GM18873 (cell line): ENCODE data around the gene DOCK4.
"Not testable (repeated sequence)": the region's sequence is repeated elsewhere in the genome, so short reads cannot be mapped to it uniquely, and the experiment has no call there.

ENCODE experiments used
- ATAC-seq: cut with Tn5 transposase; IDR thresholded peaks from one replicate; pipeline ENCODE4 v1.9.1; 2021; ENCODE audit warnings: mild to moderate bottlenecking, moderate library complexity, moderate number of reproducible peaks; ENCODE audit not compliant: unreplicated experiment, low FRiP score

Gene DOCK4

GRCh38 chr7:111931016-111931517, 275.1 kb downstream of the DOCK4 start:
- no peak for ATAC-seq

- ATAC-seq, result no peak
Measured at GRCh38 chr7:111929264-111929663, 276.9 kb downstream of the DOCK4 start.

DNA sequence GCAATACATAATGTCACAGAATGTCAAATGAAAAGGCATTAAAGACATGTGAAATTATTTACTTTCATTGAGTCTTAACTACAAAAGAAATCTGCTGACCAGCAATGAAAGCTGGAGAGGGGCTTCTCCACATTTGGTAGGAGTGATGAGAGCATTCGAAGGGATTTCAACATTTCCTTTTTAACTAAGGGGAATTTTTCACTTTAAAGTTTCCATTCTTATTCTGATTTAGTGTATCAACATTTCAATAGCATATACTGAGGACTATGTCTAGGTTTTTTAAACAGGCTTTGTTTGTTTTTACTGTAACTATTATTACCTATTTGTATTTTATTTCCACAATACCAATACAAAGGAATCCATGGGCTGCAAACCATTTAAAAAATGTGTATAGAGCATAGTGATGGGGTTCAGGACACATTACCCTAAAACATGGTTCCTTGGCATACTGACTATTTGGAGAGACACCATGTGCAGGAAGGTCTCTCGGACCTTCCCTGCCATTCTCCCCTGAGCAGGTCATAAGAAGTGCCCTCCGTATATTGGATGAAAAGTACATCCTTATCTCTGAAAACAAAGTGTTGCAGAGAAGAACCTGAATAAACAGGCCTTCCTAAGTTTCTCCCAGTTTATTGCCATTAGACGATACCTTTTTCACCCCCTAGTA, 278.7 kb downstream of the DOCK4 start:
- ATAC-seq, result no peak

DNA sequence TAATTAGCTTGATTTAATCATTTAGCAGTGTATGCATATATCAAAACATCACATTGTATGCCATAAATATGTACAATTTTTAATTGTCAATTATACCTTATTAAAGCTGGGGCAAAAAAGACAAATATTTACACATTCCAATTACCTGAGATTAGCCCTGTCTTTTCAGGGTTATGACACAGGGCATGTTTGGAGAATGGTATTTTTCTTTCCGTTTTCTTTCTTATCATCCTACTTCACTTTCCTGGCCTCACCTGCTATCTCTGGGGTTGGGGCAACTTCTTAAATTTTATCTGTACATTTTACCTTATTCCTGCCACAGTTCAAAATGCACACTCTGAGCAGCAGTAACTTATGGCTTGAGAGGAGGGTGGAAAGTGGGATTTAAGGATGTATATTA, 285.9 kb downstream of the DOCK4 start:
- ATAC-seq, result no peak

DNA sequence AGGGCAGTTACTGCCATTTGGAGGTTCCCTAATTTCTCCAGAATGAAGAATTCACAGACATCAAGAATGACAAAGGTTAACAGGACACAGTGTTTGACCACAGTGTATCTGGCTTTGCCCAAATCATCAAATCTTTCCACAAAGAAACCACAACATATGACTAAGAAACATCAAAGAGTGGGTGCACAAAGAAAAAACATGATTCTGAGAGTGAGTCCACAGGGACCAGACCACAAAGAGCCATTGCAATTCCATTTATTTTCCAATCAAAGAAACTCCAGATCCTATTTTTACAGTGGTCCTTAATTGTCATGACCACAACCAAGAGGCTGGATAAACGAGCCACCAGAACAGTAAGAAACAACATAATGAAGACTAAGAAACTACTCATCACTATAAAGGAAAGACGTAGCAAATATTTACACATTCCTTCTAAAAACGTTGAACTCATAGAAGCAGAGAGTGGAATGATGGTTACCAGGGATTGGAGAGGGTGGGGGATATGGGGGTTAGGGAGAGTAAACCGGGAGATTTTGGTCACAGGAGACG, 286.5 kb downstream of the DOCK4 start:
- no peak for ATAC-seq

DNA sequence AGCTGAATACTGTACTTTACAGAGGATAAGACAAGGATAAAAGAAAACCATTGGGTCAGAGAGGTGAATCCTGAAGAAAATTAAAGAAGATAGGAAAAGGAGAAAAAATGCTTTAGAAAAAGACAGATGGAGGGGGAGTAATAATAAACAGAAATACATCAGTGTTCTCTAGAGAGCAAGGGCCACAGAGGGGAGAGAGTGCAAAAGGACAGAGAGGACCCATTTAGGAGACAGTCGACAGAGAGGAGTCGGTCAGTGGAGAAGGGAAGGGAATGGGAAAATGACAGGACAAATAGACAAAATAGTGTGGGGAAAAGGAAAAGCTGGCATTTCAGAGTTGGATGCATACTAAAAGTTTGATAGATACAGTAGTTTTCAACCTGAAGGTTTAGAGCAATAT, 287.0 kb downstream of the DOCK4 start:
- no peak for ATAC-seq

DNA sequence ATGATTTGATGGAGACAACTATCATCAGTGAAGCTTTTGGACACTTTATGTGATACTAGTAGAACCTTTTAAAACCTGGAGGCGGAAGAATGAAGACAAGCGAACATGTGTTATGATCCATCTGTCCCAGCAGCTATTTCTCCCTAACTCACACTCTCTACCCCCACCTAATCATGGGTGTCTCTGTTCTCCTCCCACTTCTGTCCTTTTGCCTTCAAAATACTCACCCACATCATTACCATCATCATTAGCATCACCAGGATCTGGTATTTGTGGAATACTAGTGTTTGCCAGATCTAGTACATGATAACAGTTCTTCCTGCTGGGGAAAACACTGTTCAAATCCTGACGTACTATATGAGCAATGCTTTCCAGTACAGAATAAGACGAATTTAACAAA, 287.7 kb downstream of the DOCK4 start:
- no peak for ATAC-seq

GRCh38 chr7:111917404-111917803, 288.8 kb downstream of the DOCK4 start:
- ATAC-seq, result not testable (repeated sequence)

- ATAC-seq, result no peak
Measured at GRCh38 chr7:111914291-111914690, 291.9 kb downstream of the DOCK4 start.

- ATAC-seq, result no peak
Measured at GRCh38 chr7:111911166-111911961, 294.8 kb downstream of the DOCK4 start.

GRCh38 chr7:111910656-111911055, 295.5 kb downstream of the DOCK4 start:
- ATAC-seq, result no peak

DNA sequence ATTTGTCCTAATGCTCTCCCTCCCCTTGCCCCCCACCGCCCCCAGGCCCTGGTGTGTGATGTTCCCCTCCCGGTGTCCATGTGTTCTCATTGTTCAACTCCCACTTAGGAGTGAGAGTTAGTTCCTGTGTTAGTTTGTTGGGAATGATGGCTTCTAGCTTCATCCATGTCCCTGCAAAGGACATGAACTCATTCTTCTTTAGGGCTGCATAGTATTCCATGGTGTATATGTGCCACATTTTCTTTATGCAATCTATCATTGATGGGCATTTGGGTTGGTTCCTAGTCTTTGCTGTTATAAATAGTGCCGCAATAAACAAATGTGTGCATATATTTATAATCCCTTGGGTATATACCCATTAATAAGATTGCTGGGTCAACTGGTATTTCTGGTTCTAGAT, 297.5 kb downstream of the DOCK4 start:
- ATAC-seq, result not testable (repeated sequence)

DNA sequence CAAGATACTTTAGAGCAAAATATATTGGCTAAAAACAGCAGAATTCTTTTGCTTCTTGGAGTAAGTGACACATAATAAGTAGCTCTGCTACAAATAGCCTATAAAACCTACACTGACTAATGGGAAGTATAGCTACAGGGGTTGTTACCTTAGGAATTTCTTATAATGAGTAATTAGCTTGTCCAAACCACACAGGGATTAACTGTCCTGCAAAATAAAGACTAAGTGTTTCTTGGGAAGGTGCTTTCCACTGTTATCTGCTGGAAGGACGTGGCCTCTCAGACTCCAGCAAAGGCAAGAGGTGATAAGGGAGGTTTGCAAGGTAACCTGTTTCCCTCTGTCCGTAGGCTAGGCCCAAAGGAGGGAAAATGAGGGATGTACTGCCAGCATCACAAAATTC, 302.4 kb downstream of the DOCK4 start:
- no peak for ATAC-seq

GRCh38 chr7:111903016-111903415, 303.2 kb downstream of the DOCK4 start:
- ATAC-seq, result no peak

- ATAC-seq, result no peak
Measured at GRCh38 chr7:111900283-111900682, 305.9 kb downstream of the DOCK4 start.

GRCh38 chr7:111895049-111895448, 311.1 kb downstream of the DOCK4 start:
- ATAC-seq, result no peak

DNA sequence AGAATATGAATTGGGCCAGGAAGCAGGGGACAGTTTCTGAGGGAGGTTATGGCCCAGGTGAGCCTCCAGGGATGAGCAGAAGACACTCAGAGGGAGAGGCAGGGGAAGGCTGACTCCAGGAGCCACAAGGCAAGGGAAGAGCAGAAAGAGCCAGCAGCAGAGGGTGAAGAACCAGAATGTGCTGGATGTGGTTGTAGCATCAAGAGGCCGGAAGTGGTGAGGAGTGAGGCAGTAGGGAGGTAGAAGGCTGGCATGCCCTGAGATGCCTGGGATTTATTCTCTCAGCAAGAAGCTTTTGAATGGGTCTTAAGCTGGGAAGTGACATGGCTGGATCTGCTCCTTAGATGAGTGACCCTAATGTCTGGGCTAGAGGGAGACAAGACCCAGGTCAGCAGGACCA, 311.7 kb downstream of the DOCK4 start:
- no peak for ATAC-seq

- ATAC-seq, result no peak
Measured at GRCh38 chr7:111893190-111893589, 313.0 kb downstream of the DOCK4 start.

GRCh38 chr7:111892588-111892987, 313.6 kb downstream of the DOCK4 start:
- ATAC-seq, result no peak

- ATAC-seq, result no peak
Measured at GRCh38 chr7:111887734-111888133, 318.5 kb downstream of the DOCK4 start.

- ATAC-seq, result no peak
Measured at GRCh38 chr7:111886233-111886632, 320.0 kb downstream of the DOCK4 start.

- ATAC-seq, result no peak
Measured at GRCh38 chr7:111883241-111883640, 323.0 kb downstream of the DOCK4 start.
